ENCODE data around the gene PLPP1. TPM values are rescaled to one million over a fixed set of nuclear protein-coding genes. Genes with fewer than 3 reads are reported as not detected.

Gene PLPP1
- polyA plus RNA-seq, 1 of the 3 experiments (the other 2 are of a cell fraction): 32.8 TPM

- no peak for TF ChIP-seq TEAD4 (IDR thresholded peaks at IDR 0.05; ENCODE audit: borderline replicate concordance, insufficient read depth)
Observed at GRCh38 chr5:55393501-55394175, 141.1 kb downstream of the PLPP1 start (continued).

DNA sequence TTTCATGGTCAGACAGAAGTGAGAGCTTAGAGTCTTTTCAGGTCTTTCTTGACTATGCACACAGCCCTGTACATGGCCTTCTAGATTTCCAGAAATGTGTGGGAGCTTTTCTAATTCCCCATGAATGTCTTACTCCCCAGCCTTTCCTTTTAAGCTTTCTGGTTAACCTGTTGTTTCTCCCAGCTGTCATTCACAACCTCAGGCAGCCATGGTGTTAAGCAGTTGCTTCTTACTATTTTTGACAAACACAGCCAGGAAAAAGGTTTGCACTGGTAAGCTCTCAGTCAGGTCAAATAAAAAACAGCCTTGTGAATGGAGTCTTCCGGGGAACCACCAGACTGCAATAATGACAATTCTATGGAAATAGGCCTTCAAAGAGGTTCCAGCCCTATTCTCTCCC is 142.1 kb downstream of the PLPP1 start:
- no peaks in the 10 kb centered on the region for H3K79me2 ChIP-seq (ENCODE audit: insufficient read depth)
- no peak for DNase-seq
- no peak overlapping the region for H3K4me3 ChIP-seq (ENCODE audit: low read depth in 2 of 2, low read length in 1 of 2)
- H3K9ac ChIP-seq: no peak overlapping the region
- peaks cover 53 to 68% of the 10 kb centered on the region in 2 experiments for H3K36me3 ChIP-seq (replicated peaks in 1 of 2; ENCODE audit: control insufficient read depth in 1 of 2, insufficient read depth in 2 of 2, low read length in 1 of 2)
- H3K9me2 ChIP-seq: no peaks in the 10 kb centered on the region
- H3K27me3 ChIP-seq (ENCODE audit: insufficient read depth): no peaks in the 10 kb centered on the region
- ChIA-PET CTCF (no interaction called here), POLR2A (no interaction called here)
- no peak overlapping the region for H3K4me2 ChIP-seq
- TF ChIP-seq GATA2 (CRISPR knock-in tag; IDR thresholded peaks at IDR 0.05) (no peak), SIN3A (IDR thresholded peaks at IDR 0.05; ENCODE audit: borderline replicate concordance, low read depth, low read length) (no peak), YY1 (IDR thresholded peaks at IDR 0.05; ENCODE audit: low read depth) (no peak), FOXJ3 (CRISPR knock-in tag; IDR thresholded peaks at IDR 0.05) (no peak), POLR2AphosphoS5 (IDR thresholded peaks at IDR 0.05; ENCODE audit: low read depth, low read length) (no peak), SMC3 (IDR thresholded peaks at IDR 0.05; ENCODE audit: low read depth, low read length) (no peak), EZH2phosphoT487 (IDR thresholded peaks at IDR 0.05; ENCODE audit: borderline replicate concordance, low read depth) (no peak), NRF1 (IDR thresholded peaks at IDR 0.05; ENCODE audit: low read depth, low read length) (no peak), TEAD4 (IDR thresholded peaks at IDR 0.05; ENCODE audit: borderline replicate concordance, insufficient read depth) (no peak), PBX3 (IDR thresholded peaks at IDR 0.05) (no peak), GABPA (IDR thresholded peaks at IDR 0.05; ENCODE audit: low read depth) (no peak)
- TF ChIP-seq, protein P1, sequence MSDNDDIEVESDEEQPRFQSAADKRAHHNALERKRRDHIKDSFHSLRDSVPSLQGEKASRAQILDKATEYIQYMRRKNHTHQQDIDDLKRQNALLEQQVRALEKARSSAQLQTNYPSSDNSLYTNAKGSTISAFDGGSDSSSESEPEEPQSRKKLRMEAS (IDR thresholded peaks at IDR 0.05; ENCODE audit: low read depth): no peak
- TF ChIP-seq, protein P2, sequence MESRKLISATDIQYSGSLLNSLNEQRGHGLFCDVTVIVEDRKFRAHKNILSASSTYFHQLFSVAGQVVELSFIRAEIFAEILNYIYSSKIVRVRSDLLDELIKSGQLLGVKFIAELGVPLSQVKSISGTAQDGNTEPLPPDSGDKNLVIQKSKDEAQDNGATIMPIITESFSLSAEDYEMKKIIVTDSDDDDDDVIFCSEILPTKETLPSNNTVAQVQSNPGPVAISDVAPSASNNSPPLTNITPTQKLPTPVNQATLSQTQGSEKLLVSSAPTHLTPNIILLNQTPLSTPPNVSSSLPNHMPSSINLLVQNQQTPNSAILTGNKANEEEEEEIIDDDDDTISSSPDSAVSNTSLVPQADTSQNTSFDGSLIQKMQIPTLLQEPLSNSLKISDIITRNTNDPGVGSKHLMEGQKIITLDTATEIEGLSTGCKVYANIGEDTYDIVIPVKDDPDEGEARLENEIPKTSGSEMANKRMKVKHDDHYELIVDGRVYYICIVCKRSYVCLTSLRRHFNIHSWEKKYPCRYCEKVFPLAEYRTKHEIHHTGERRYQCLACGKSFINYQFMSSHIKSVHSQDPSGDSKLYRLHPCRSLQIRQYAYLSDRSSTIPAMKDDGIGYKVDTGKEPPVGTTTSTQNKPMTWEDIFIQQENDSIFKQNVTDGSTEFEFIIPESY (IDR thresholded peaks at IDR 0.05; ENCODE audit: borderline replicate concordance, low read depth): no peak
- no peak overlapping the region for H2AFZ ChIP-seq (ENCODE audit: low read depth)
- H3K4me1 ChIP-seq (ENCODE audit: control insufficient read depth in 1 of 2, insufficient read depth in 2 of 2, low read depth in 1 of 2, low read length in 1 of 2): no peaks in the 10 kb centered on the region; a peak in 1 of 4 replicates
- H4K20me1 ChIP-seq (ENCODE audit: insufficient read depth): no peaks in the 10 kb centered on the region
- H3K27ac ChIP-seq (ENCODE audit: low read depth in 2 of 2, low read length in 1 of 2): no peak overlapping the region
- 89% methylated on average over 1 of the region's 1 CpG for WGBS (ENCODE audit: low lambda C conversion rate)
- H3F3A ChIP-seq (replicated peaks; ENCODE audit: insufficient read depth): no peaks in the 10 kb centered on the region
- no peaks in the 10 kb centered on the region for H3K9me3 ChIP-seq

All from SK-N-SH (cell line).